ENCODE results near the gene FHOD3.

The FHOD3 gene

DNA sequence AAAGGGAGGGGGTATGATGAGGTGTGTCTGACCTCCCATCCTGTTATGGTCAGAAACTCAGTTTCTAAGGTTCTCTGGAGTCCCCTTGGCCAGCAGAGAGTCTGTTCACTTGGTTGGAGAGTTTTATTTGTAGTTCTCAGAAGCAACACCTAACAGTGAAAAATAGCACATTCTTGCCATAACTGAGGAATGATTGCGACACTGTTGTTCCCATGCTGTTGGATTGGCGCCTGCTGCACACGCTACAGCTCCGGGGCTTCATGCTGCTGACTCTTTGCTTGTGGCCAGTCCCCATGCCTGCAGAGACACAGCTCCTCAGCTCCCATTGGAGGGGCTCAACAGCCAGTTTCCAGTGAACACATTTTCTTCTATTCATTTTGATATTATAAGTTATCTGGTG is 489.2 kb downstream of the FHOD3 start:
- TF ChIP-seq, protein P1, sequence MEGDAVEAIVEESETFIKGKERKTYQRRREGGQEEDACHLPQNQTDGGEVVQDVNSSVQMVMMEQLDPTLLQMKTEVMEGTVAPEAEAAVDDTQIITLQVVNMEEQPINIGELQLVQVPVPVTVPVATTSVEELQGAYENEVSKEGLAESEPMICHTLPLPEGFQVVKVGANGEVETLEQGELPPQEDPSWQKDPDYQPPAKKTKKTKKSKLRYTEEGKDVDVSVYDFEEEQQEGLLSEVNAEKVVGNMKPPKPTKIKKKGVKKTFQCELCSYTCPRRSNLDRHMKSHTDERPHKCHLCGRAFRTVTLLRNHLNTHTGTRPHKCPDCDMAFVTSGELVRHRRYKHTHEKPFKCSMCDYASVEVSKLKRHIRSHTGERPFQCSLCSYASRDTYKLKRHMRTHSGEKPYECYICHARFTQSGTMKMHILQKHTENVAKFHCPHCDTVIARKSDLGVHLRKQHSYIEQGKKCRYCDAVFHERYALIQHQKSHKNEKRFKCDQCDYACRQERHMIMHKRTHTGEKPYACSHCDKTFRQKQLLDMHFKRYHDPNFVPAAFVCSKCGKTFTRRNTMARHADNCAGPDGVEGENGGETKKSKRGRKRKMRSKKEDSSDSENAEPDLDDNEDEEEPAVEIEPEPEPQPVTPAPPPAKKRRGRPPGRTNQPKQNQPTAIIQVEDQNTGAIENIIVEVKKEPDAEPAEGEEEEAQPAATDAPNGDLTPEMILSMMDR (IDR thresholded peaks at IDR 0.05; ENCODE audit: insufficient read depth, low read depth, low read length, missing control alignments), result no peak
- no peak overlapping the region for H3K4me3 ChIP-seq (ENCODE audit: low read depth, low read length)
- DNase-seq (ENCODE audit: low read depth), result no peak

DNA sequence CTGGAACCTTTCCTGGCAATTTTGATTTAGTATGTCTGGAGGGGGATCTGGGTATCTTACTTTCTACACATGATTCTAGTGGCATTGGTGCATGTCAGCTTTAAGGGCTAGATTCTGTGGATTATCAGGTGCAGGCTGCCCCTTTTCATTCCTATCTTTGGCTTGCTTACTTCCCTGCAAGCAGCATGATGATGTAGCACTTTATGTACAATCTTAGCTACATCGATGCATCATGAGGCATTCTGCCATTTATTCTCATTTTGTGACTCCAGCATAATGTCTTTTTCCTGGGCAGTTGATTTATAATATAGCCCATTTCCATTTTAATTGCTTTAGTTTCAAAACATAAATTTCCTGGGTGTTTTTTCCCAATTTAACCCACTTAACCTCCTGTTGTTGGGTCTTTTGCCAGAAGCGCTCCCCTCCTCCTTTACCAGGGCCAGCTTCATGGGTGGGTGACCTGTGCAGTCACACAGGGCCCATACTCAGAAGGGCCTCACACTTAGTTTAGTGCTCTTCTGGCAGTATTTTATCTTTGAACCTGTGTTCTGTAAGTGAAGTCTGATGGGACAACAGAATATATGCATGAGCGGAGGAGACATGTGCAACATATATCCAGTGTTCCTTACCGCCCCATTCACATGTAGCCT is 495.2 kb downstream of the FHOD3 start:
- no peak for DNase-seq (ENCODE audit: low read depth)
- TF ChIP-seq, protein P1 (IDR thresholded peaks at IDR 0.05; ENCODE audit: insufficient read depth, low read depth, low read length, missing control alignments), result no peak
- no peak overlapping the region for H3K4me3 ChIP-seq (ENCODE audit: low read depth, low read length)

DNA sequence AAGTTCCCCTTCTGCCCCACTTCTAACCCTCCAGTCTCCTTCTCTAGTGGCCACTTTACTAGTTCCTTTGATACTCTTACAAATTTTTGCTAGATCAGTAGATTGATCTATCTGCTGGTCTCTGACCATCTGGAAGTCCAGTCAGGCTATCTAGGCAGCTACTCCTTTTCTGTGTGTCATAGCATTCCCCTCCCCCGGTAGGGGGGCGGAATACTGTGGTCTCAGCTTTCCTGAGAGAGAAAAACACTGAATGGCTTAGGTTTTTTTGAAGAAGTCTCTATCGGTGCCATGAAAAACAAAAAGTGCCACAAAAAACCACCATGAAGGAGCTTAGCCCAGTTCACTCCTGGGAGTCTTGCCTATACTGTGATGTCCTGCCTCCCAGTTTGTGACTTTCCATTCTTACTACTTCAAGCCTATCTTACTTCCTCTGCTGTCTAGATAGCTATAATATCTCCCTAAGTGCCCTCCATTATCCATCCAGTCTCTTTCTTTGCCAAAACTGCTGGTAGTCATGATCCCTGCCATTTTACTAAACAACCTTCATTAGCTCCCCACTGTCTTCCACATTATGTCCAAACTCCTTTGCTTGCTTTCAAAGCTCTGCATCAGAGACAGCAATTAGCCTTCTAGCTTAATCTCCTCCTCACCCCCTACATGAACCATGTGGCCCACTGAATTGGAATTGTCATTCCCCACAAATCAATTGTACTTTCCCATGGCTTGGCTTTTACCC is 501.4 kb downstream of the FHOD3 start:
- TF ChIP-seq, protein P1 (IDR thresholded peaks at IDR 0.05; ENCODE audit: insufficient read depth, low read depth, low read length, missing control alignments), result no peak
- H3K4me3 ChIP-seq (ENCODE audit: low read depth, low read length), result no peak overlapping the region
- DNase-seq (ENCODE audit: low read depth), result no peak

DNA sequence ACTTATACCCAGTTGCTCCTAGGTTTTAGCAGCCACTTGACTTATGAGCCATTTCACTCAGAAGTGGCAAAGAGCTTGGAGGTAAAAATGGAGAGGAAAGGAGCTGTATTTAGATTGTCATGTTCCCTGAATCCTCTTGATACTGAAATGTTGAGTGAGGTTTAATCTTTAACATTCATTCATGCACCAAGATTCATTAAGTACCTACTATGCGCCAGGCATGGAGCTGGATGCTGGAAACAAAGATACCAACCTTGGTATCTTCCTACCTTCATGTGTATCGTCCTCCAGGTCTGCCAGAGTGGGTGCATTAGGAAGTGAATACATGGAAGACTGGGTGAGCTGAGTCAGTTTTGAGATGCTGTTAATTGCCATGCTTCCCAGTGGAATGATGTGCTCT is 507.6 kb downstream of the FHOD3 start:
- no peak overlapping the region for H3K4me3 ChIP-seq (ENCODE audit: low read depth, low read length)
- no peak for DNase-seq (ENCODE audit: low read depth)
- TF ChIP-seq, protein P1 (IDR thresholded peaks at IDR 0.05; ENCODE audit: insufficient read depth, low read depth, low read length, missing control alignments), result no peak

DNA sequence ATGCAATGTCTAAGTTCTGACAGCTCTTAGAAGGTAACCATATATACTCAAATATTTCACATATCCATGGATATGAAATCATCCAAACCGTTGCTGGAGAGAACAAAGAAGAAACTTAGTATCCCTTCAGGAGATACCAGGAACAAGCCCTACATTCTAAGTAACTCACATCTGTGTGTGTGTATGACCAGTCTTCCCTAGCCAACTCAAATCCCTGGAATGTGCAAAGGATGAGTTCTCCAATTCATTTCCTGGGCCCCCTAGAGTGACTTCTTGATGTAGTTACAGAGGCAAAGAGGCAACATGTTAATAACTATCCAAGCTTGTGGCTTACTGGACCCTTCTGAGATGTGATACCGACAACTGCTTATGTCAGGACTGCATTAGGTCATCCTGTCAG is 511.2 kb downstream of the FHOD3 start:
- H3K4me3 ChIP-seq (ENCODE audit: low read depth, low read length), result no peak overlapping the region
- DNase-seq (ENCODE audit: low read depth), result no peak
- TF ChIP-seq, protein P1 (IDR thresholded peaks at IDR 0.05; ENCODE audit: insufficient read depth, low read depth, low read length, missing control alignments), result no peak

DNA sequence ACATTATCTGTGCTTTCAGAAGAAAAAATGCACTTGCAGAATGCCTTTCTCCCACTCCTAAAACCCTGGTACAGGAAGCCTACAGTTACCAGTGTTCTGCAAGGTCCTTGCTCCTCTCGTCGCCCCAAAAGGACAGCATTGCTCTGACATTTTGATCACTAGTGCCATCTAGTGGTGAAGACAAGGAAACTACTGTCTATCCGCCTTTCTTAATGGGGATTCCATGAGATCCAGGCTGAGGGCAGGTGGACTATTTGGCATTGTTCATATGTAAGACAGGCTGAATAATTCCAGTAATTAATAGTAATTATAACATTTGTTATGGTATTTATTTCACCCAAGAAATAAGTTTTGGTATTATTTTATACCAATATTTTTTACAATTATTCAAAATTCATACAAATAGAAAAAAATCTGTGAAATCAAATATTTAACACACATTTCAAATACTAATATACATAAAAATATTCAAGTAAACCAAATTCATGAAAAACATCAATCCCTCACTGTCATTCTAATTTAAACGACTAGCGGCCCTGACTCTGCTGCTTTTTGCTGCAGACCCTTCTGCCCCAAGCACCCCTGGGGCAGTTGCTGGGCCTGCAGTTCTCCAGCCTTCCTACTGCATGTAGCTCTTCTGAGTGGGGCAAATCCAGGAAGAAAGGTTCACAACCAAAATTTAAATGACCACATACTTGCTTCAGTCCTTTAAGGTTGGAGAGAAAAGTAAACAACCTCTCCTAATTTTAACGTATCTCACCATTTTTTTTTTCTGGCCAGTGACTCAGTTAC is 512.3 kb downstream of the FHOD3 start:
- peak; percentile 78 for DNase-seq (ENCODE audit: low read depth)
- H3K4me3 ChIP-seq (ENCODE audit: low read depth, low read length), result no peak overlapping the region
- TF ChIP-seq, protein P1 (IDR thresholded peaks at IDR 0.05; ENCODE audit: insufficient read depth, low read depth, low read length, missing control alignments), result peak; percentile 76
